ENCODE data around the gene ABCC12. TPM values are rescaled to one million over a fixed set of nuclear protein-coding genes. Genes with fewer than 3 reads are reported as not detected.

Gene ABCC12
- total RNA-seq, 2 experiments from 2014 or later = not detected

DNA sequence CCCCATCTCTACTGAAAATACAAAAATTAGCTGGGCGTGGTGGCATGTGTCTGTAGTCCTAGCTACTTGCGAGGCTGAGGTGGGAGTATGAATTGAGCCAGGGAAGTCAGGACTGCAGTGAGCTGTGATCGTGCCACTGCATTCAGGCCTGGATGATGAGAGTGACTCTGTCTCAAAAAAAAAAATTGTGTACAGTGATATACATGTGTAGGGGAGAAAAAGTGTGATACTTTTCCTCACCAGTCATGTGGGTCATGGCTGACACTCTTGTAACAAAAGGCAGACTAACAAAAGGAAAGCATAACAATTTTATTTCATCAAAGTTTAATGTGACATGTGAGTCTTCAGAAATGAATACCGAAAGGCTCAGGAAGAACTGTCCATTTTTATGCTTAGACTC, 2.0 kb upstream of the ABCC12 start:
- Mint-ChIP-seq H3K27ac (no peak overlapping the region), H3K4me3 (no peak overlapping the region), H3K36me3 (no peaks in the 10 kb centered on the region), H3K9me3 (no peaks in the 10 kb centered on the region), H3K4me1 (peaks cover 12% of the 10 kb centered on the region), H3K27me3 (peaks cover 13% of the 10 kb centered on the region)
- no peak for DNase-seq
- ATAC-seq (ENCODE audit: low read depth) = no peak
- POLR2A ChIA-PET = no interaction called here

DNA sequence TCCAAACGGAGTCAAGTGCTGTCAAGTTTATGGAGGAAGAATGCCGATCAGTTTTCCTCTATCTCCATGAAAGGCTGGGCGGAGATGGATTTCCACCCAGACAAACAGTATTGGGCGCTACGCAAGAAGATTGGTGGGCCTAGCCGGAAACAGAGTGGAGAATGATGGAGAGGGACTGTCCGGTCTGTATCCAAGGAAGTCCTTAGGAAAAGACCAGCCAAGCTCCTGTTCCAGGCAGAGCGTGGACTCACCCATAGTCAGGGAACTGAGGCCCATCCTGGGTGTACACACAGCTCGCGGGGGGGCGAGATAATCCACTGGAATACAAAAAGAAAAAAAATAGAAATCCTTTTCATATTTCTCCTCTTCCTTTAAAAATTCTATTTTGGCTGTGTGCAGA, 1.5 kb upstream of the ABCC12 start:
- H3K4me3 Mint-ChIP-seq = no peak overlapping the region
- H3K27me3 Mint-ChIP-seq = peaks cover 12% of the 10 kb centered on the region

DNA sequence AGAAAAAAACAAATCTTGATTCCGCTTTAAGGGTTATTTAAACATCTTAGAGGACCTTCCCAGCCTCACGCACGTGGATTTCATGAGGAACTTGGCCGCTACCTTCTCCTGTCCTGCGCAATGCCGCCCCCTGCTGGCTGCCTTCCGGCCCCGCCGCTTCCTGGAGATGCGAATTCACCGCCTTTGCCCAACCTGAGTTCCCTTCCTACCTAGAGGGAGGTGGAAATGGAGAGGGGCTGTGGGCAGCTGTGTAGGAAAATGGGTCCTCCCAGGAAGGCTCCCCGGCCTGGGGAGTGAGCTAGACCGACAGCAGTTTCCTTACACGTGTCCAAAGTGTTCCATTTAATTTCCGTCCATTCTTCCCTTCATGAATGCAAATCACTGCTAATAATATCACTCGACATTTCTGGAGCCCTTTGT, 1.0 kb upstream of the ABCC12 start:
- H3K27me3 Mint-ChIP-seq = peaks cover 12% of the 10 kb centered on the region
- DNase-seq (peak; percentile 87), ATAC-seq (ENCODE audit: low read depth) (peak; percentile 57)
- no peaks in the 10 kb centered on the region for H3K9me3 Mint-ChIP-seq
- H3K36me3 Mint-ChIP-seq = no peaks in the 10 kb centered on the region
- no peak overlapping the region for H3K4me3 Mint-ChIP-seq
- POLR2A ChIA-PET = no interaction called here
- H3K27ac Mint-ChIP-seq = no peak overlapping the region
- H3K4me1 Mint-ChIP-seq = peaks cover 11% of the 10 kb centered on the region

More for the DNA sequence above, 1.5 kb upstream of the ABCC12 start:
- Mint-ChIP-seq H3K9me3 (no peaks in the 10 kb centered on the region), H3K36me3 (no peaks in the 10 kb centered on the region), H3K27ac (no peak overlapping the region), H3K4me1 (peaks cover 12% of the 10 kb centered on the region)
- POLR2A ChIA-PET = no interaction called here
- DNase-seq (no peak), ATAC-seq (ENCODE audit: low read depth) (no peak)

DNA sequence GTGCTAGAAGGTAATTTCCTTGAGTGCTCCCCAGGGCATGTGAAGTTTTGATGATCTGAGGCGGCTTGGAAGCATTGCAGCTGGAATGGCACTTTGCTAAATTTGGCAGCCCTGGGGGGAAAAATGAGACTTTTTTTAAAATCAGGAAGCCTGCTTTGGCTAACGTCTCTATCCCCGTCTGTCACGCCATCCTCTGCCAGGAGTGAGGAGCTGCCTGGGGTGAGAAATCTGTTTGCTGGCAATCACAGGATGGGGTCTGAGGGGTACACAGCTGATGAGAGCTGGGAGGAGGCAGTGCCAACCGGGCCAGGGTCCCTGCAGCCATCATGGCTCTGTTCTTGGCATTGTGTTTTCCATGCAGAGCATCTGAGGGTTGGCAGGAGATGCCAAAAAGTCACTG, 2.0 kb downstream of the ABCC12 start:
- Mint-ChIP-seq H3K27ac (no peak overlapping the region), H3K36me3 (no peaks in the 10 kb centered on the region), H3K4me1 (peaks cover 11% of the 10 kb centered on the region), H3K4me3 (no peak overlapping the region), H3K27me3 (peaks cover 5% of the 10 kb centered on the region), H3K9me3 (no peaks in the 10 kb centered on the region)
- POLR2A ChIA-PET = no interaction called here
- no peak for ATAC-seq (ENCODE audit: low read depth)
- DNase-seq = no peak

GRCh38 chr16:48152226-48152625, 3.6 kb downstream of the ABCC12 start:
- Mint-ChIP-seq H3K27ac (no peak overlapping the region), H3K9me3 (peaks cover 3% of the 10 kb centered on the region), H3K4me1 (peaks cover 5% of the 10 kb centered on the region), H3K36me3 (no peaks in the 10 kb centered on the region), H3K27me3 (peaks cover 8% of the 10 kb centered on the region), H3K4me3 (no peak overlapping the region)
- POLR2A ChIA-PET = no interaction called here
- DNase-seq (no peak), ATAC-seq (ENCODE audit: low read depth) (no peak)

DNA sequence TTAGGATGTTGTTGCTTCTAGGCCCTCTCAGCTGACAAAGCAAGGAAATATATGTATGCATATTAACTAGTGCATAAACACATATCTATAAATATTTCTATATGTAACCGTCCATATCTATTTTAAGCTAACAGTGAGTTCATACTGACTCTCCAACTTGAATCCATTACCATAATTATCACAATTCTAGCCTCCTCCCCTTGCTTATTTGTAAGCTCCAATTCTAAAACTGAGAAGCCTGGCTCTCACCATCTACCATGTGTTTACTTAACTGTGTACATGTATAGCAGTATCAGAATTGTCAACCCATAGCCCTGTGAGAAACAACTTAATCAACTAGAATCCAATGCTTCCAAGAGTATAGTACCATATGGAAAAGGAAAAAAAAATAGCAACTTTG, 5.1 kb downstream of the ABCC12 start:
- Mint-ChIP-seq H3K27ac (no peak overlapping the region), H3K27me3 (peaks cover 8% of the 10 kb centered on the region), H3K4me1 (no peaks in the 10 kb centered on the region), H3K4me3 (no peak overlapping the region), H3K36me3 (no peaks in the 10 kb centered on the region), H3K9me3 (peaks cover 3% of the 10 kb centered on the region)
- ATAC-seq (ENCODE audit: low read depth) (no peak), DNase-seq (no peak)
- POLR2A ChIA-PET = no interaction called here

DNA sequence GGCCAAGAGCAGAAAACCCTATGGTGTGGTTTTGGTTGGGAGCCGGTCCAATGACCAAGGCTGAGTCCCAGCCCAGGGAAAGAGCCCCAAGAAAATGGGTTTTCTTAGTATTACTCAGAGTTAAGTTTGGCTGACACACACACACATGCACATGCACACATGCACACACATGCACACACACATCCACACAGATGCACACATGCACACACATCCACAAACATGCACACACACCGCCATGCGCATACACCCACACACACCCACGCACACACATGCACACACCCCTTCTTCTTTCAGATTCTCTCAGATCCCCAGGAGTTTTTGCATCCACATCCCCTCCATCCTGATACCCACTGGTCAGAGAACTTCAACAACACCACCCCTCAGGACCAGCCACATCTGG, 9.1 kb downstream of the ABCC12 start:
- H3K36me3 Mint-ChIP-seq = no peaks in the 10 kb centered on the region
- H3K27ac Mint-ChIP-seq = no peak overlapping the region
- H3K4me1 Mint-ChIP-seq = no peaks in the 10 kb centered on the region
- ATAC-seq (ENCODE audit: low read depth) (no peak), DNase-seq (no peak)
- peaks cover 9% of the 10 kb centered on the region for H3K27me3 Mint-ChIP-seq
- peaks cover 3% of the 10 kb centered on the region for H3K9me3 Mint-ChIP-seq
- no peak overlapping the region for H3K4me3 Mint-ChIP-seq
- POLR2A ChIA-PET = no interaction called here

DNA sequence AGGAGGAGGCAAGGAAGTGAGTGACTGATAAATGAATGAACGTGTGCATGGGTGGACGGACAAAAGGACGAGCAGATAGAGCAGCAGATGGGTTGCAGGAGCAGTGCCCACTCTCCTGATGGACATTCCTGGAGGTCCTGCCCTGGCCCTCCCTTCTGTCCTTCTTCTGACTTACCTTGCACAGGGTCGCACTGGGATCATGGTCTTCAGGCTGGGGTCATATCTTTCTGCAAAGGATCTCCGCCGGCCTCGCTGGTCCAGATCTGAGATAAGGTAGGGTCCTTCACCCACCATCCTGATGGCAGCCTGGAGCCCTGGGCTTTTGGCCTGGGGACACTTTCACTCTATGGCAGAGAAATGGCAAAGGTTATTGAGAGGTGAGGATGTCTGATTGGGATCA, 9.7 kb downstream of the ABCC12 start:
- no peaks in the 10 kb centered on the region for H3K36me3 Mint-ChIP-seq
- DNase-seq = no peak
- no peak for ATAC-seq (ENCODE audit: low read depth)
- no peak overlapping the region for H3K27ac Mint-ChIP-seq
- no peak overlapping the region for H3K4me3 Mint-ChIP-seq
- POLR2A ChIA-PET = no interaction called here
- peaks cover 9% of the 10 kb centered on the region for H3K27me3 Mint-ChIP-seq
- no peaks in the 10 kb centered on the region for H3K4me1 Mint-ChIP-seq
- H3K9me3 Mint-ChIP-seq = peaks cover 3% of the 10 kb centered on the region

- Mint-ChIP-seq H3K4me1 (no peaks in the 10 kb centered on the region), H3K4me3 (no peak overlapping the region), H3K9me3 (peaks cover 3% of the 10 kb centered on the region), H3K27ac (no peak overlapping the region), H3K27me3 (peaks cover 9% of the 10 kb centered on the region), H3K36me3 (no peaks in the 10 kb centered on the region)
- POLR2A ChIA-PET = no interaction called here
- ATAC-seq (ENCODE audit: low read depth) (no peak), DNase-seq (no peak)
These were observed 11.9 kb downstream of the ABCC12 start for GRCh38 chr16:48143812-48144368.

DNA sequence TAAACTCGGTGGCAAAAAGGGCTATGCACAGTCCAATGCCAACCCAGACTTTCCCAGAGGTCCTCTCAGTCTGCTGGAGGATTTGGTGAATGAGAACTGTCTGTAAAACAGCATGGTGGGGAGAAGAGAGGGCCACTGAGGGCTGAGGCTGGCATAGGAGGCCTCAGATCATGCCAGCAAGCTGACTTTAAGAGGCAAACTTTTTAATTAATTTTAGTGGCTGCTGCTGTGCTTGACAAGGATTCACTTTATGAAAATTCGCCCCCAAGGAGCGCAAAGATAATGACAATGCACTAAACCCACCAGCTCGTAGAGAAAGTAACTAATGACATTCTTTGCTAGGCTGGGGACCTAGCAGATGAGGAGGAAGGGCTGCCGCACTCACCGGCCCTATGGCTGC, 15.0 kb downstream of the ABCC12 start:
- no peaks in the 10 kb centered on the region for H3K4me1 Mint-ChIP-seq
- no peak overlapping the region for H3K27ac Mint-ChIP-seq
- ATAC-seq (ENCODE audit: low read depth) = no peak
- POLR2A ChIA-PET = no interaction called here
- DNase-seq = no peak
- no peaks in the 10 kb centered on the region for H3K36me3 Mint-ChIP-seq
- no peaks in the 10 kb centered on the region for H3K9me3 Mint-ChIP-seq
- peaks cover 5% of the 10 kb centered on the region for H3K27me3 Mint-ChIP-seq
- H3K4me3 Mint-ChIP-seq = no peak overlapping the region

GRCh38 chr16:48139517-48139916, 16.3 kb downstream of the ABCC12 start:
- DNase-seq = no peak
- no peaks in the 10 kb centered on the region for H3K4me1 Mint-ChIP-seq
- no peak overlapping the region for H3K27ac Mint-ChIP-seq
- peaks cover 5% of the 10 kb centered on the region for H3K27me3 Mint-ChIP-seq
- POLR2A ChIA-PET = no interaction called here
- H3K36me3 Mint-ChIP-seq = no peaks in the 10 kb centered on the region
- ATAC-seq (ENCODE audit: low read depth) = no peak
- no peak overlapping the region for H3K4me3 Mint-ChIP-seq
- H3K9me3 Mint-ChIP-seq = no peaks in the 10 kb centered on the region

- no peaks in the 10 kb centered on the region for H3K4me1 Mint-ChIP-seq
- DNase-seq (no peak), ATAC-seq (ENCODE audit: low read depth) (no peak)
- no peak overlapping the region for H3K27ac Mint-ChIP-seq
- no peaks in the 10 kb centered on the region for H3K9me3 Mint-ChIP-seq
- H3K4me3 Mint-ChIP-seq = no peak overlapping the region
- no peaks in the 10 kb centered on the region for H3K36me3 Mint-ChIP-seq
- POLR2A ChIA-PET = interaction anchor here (0.6 kb wide), 1 partner anchor 1044 kb away, joined by 3 read pairs; no protein-coding TSS in a partner anchor
- peaks cover 5% of the 10 kb centered on the region for H3K27me3 Mint-ChIP-seq
These were observed 17.2 kb downstream of the ABCC12 start for GRCh38 chr16:48138543-48138942.

DNA sequence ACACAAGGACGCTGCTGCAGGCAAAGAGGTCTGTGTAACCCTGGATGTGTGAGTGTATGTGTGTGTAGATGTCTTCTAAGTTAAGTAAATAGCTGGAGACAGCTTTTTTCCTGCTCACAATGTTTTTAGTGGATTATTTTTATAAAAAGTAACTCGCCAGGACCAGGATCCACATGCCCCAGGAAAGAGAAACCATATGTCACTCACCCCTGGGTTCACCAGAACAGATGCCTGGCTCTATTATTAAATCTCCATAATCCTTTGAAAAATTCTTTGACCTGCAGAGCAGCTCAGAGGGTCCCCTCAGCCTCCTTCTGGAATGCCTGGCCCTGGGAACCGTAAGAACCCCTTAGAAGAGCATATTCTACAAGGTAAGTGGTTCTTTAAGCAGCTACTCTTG, 18.0 kb downstream of the ABCC12 start:
- ATAC-seq (ENCODE audit: low read depth) = no peak
- Mint-ChIP-seq H3K4me3 (no peak overlapping the region), H3K27ac (no peak overlapping the region), H3K36me3 (no peaks in the 10 kb centered on the region), H3K4me1 (no peaks in the 10 kb centered on the region), H3K9me3 (no peaks in the 10 kb centered on the region), H3K27me3 (peaks cover 7% of the 10 kb centered on the region)
- no peak for DNase-seq
- POLR2A ChIA-PET = no interaction called here

GRCh38 chr16:48136547-48137360, 19.0 kb downstream of the ABCC12 start:
- Mint-ChIP-seq H3K27ac (no peak overlapping the region), H3K27me3 (peaks cover 9% of the 10 kb centered on the region)
- no peak for ATAC-seq (ENCODE audit: low read depth)

More at GRCh38 chr16:48136547-48137360, 19.0 kb downstream of the ABCC12 start:
- DNase-seq = no peak
- Mint-ChIP-seq H3K9me3 (no peaks in the 10 kb centered on the region), H3K36me3 (no peaks in the 10 kb centered on the region), H3K4me1 (no peaks in the 10 kb centered on the region), H3K4me3 (no peak overlapping the region)
- POLR2A ChIA-PET = no interaction called here

Measured in activated naive CD8-positive, alpha-beta T cell treated with anti-CD3 and anti-CD28 coated beads, Interleukin-2, amount 10 ng/mL, durations not matched to agents 7 days and 5 days (primary cell).